Measurements from ENCODE around the gene CNOT4. TPM values are rescaled to one million over a fixed set of nuclear protein-coding genes. Genes with fewer than 3 reads are reported as not detected.

Gene CNOT4
- total and polyA plus RNA-seq, 10 of the 15 experiments (the other 5 are each of a cell fraction or from before 2014, with no cell fraction given) = 9.4 to 29.6 (median 16.6) TPM

GRCh38 chr7:135448753-135449152, 61.1 kb downstream of the CNOT4 start:
- TF ChIP-seq JUNB (IDR thresholded peaks at IDR 0.05) (no peak), HSF1 (IDR thresholded peaks at IDR 0.05; ENCODE audit: low read depth, low read length) (no peak), CHD2 (IDR thresholded peaks at IDR 0.05; ENCODE audit: borderline replicate concordance, low read depth, low read length) (no peak), NR2C1 (IDR thresholded peaks at IDR 0.05) (no peak), ZSCAN29 (IDR thresholded peaks at IDR 0.05) (no peak), NBN (IDR thresholded peaks at IDR 0.05) (no peak), USF2 (IDR thresholded peaks at IDR 0.05; ENCODE audit: borderline replicate concordance, low read depth, low read length) (no peak)
- ChIA-PET POLR2A (interaction anchor here (0.6 kb wide), 1 partner anchor 63 kb away, joined by 3 read pairs; no protein-coding TSS in a partner anchor), RAD21 (ENCODE audit: unreplicated experiment) (interaction anchor here (0.6 kb wide), 1 partner anchor 1299 kb away, joined by 4 read pairs; no protein-coding TSS in a partner anchor), SMC1A (ENCODE audit: uncharacterized antibody, unreplicated experiment) (no interaction called here), CTCF (interaction anchor here (0.7 kb wide), 1 partner anchor 30 kb away, joined by 3 read pairs; no protein-coding TSS in a partner anchor)
- intact Hi-C loops (cut with micrococcal nuclease; ENCODE audit: unreplicated experiment) (no loop called here), in situ Hi-C loops (cut with MboI) (no loop called here)
- H3K36me3 ChIP-seq (ENCODE audit: control insufficient read depth in 2 of 2, insufficient read depth in 2 of 2, low read length in 1 of 2) = peaks cover 0 to 2% of the 10 kb centered on the region in 2 experiments; a peak in 2 of 4 replicates
- H3K4me1 ChIP-seq (ENCODE audit: control insufficient read depth, insufficient read depth, low read length) = peaks cover 5% of the 10 kb centered on the region; the same call in 1 of the 2 replicates
- no peaks in the 10 kb centered on the region for H3K27me3 ChIP-seq (replicated peaks in 1 of 2; ENCODE audit: control insufficient read depth in 2 of 2, insufficient read depth in 2 of 2, low read length in 1 of 2)
- DNase-seq (ENCODE audit: low read depth, low spot score) = no peak
- no peaks in the 10 kb centered on the region for H4K20me1 ChIP-seq (ENCODE audit: control insufficient read depth, insufficient read depth)
- no peak overlapping the region for H3K4me2 ChIP-seq (ENCODE audit: control insufficient read depth, insufficient read depth)
- peaks cover 34% of the 10 kb centered on the region for H3K79me2 ChIP-seq (ENCODE audit: control insufficient read depth, insufficient read depth, low read length)
- no peak overlapping the region for H2AFZ ChIP-seq (ENCODE audit: control insufficient read depth, low read depth, low read length)
- no peak overlapping the region for H3K9ac ChIP-seq (ENCODE audit: control insufficient read depth, insufficient read depth, low read length)
- no peak for ATAC-seq
- WGBS (ENCODE audit: insufficient coverage, insufficient replicate concordance, low lambda C conversion rate, missing lambda C conversion rate) = 60% methylated on average over 1 of the region's 1 CpG
- no peak overlapping the region for H3K4me3 ChIP-seq
- no TSS peak for BruUV-seq (replicated peaks)
- no peak for FAIRE-seq
- no peak overlapping the region for H3K27ac ChIP-seq (ENCODE audit: control insufficient read depth, insufficient read depth)
- no peaks in the 10 kb centered on the region; the same call in 2 of the 3 replicates for H3K9me3 ChIP-seq (replicated peaks; ENCODE audit: control insufficient read depth, insufficient read depth, low read length)

All from GM12878 (cell line).